HFF-Myc (cell line): Measurements from ENCODE around the gene SNX25.

Experiments
- DNase-seq: peaks from one replicate; pipeline ENCODE4 v3.0.0-alpha.2; 2011; ENCODE audit warnings: low read depth; ENCODE audit errors: extremely low read depth
- H3K4me3 ChIP-seq: replicated peaks from 2 replicates; pipeline ENCODE4 v1.5.1; 2011; ENCODE audit warnings: low read depth, mild to moderate bottlenecking, control low read depth, low read length
- CTCF ChIP-seq: IDR thresholded peaks from 2 replicates; pipeline ENCODE4 v1.5.1; 2012; ENCODE audit warnings: mild to moderate bottlenecking, low read depth, low read length, control low read depth; ENCODE audit errors: missing control alignments

The SNX25 gene

GRCh38 chr4:185378264-185378663, 168.9 kb downstream of the SNX25 start:
- no peak for DNase-seq
- no peak overlapping the region for H3K4me3 ChIP-seq
- no peak for TF ChIP-seq CTCF

- H3K4me3 ChIP-seq: no peak overlapping the region
- TF ChIP-seq CTCF: no peak
- DNase-seq: no peak
Observed at GRCh38 chr4:185379326-185380295, 170.2 kb downstream of the SNX25 start.

- TF ChIP-seq CTCF: no peak
- no peak overlapping the region for H3K4me3 ChIP-seq
- DNase-seq: no peak
Observed at GRCh38 chr4:185380320-185380719, 170.9 kb downstream of the SNX25 start.

GRCh38 chr4:185381288-185382196, 172.1 kb downstream of the SNX25 start:
- no peak overlapping the region for H3K4me3 ChIP-seq
- DNase-seq: no peak

GRCh38 chr4:185382754-185383153, 173.4 kb downstream of the SNX25 start:
- no peak for TF ChIP-seq CTCF
- H3K4me3 ChIP-seq: no peak overlapping the region
- no peak for DNase-seq

More at GRCh38 chr4:185381288-185382196, 172.1 kb downstream of the SNX25 start:
- TF ChIP-seq CTCF: no peak

GRCh38 chr4:185383451-185383850, 174.1 kb downstream of the SNX25 start:
- no peak overlapping the region for H3K4me3 ChIP-seq
- DNase-seq: no peak
- no peak for TF ChIP-seq CTCF
